GM23338 (cell line): ENCODE results near the gene ORC2. TPM values are rescaled to one million over a fixed set of nuclear protein-coding genes. Genes with fewer than 3 reads are reported as not detected.

Source experiments
- CREB1 ChIP-seq: fragments of 250-450 bp; sonication (Bioruptor Pico); IDR thresholded peaks from 2 replicates; pipeline ENCODE4 v1.5.0; 2020; ENCODE audit warnings: low read depth, mild to moderate bottlenecking, moderate library complexity
- CTCF ChIP-seq, 2 experiments: fragments of 200-600 bp in 1 of 2; sonication (generic) in 1 of 2; conservative IDR thresholded peaks; 2 replicates each; pipeline versions ENCODE4 v1.5.1 to v1.6.1; 2016 to 2017; ENCODE audit warnings: antibody characterized with exemption in 2 of 2, low read depth in 2 of 2, mild to moderate bottlenecking in 2 of 2, moderate library complexity in 1 of 2
- EZH2phosphoT487 ChIP-seq: fragments of 200-600 bp; sonication (generic); IDR thresholded peaks from one replicate; pipeline ENCODE4 v1.8.1; 2018; ENCODE audit warnings: antibody characterized with exemption; ENCODE audit not compliant: unreplicated experiment
- REST ChIP-seq: IDR thresholded peaks from one replicate; pipeline ENCODE4 v1.6.1; 2018; ENCODE audit warnings: antibody characterized with exemption; ENCODE audit not compliant: unreplicated experiment
- ZNF114 ChIP-seq: fragments of 250-450 bp; sonication (Bioruptor Pico); IDR thresholded peaks from 2 replicates; pipeline ENCODE4 v1.5.0; 2020; ENCODE audit warnings: mild to moderate bottlenecking, moderate library complexity
- ZNF331 ChIP-seq: fragments of 250-450 bp; sonication (Bioruptor Pico); IDR thresholded peaks from 2 replicates; pipeline ENCODE4 v1.5.0; 2020; ENCODE audit warnings: low read depth, mild to moderate bottlenecking, moderate library complexity
- ZNF462 ChIP-seq: fragments of 250-450 bp; sonication (Bioruptor Pico); IDR thresholded peaks from 2 replicates; pipeline ENCODE4 v1.5.0; 2020; ENCODE audit warnings: mild to moderate bottlenecking, moderate library complexity
- polyA plus RNA-seq: library from polyadenylated mRNA; unstranded; fragments of >200 nt; fragmentation: Nextera tagmentation; extraction: Ambion mirVana; gene quantifications from 2 replicates; pipeline ENCODE4 v1.2.1, GENCODE V29; 2016
- total RNA-seq: library from RNA; depleted of rRNA; stranded (reverse); fragments of >200 nt; shearing (Covaris generic); gene quantifications from 2 replicates; pipeline ENCODE4 v1.2.3, GENCODE V29; 2014

Gene ORC2
- total and polyA plus RNA-seq, 2 experiments from 2014 or later = 26.1 to 42.0 TPM

- TF ChIP-seq ZNF462 (CRISPR knock-in tag) (no peak), REST (no peak), CREB1 (CRISPR knock-in tag) (peak; percentile 91), ZNF114 (CRISPR knock-in tag) (no peak), CTCF (conservative IDR thresholded peaks at IDR 0.05; ENCODE audit: low read depth in 2 of 2) (no peak), ZNF331 (CRISPR knock-in tag) (no peak), EZH2phosphoT487 (no peak)
Observed at GRCh38 chr2:200864176-200865034, 99.1 kb downstream of the ORC2 start, which contains the start of gene CLK1 (continued).
